HepG2 (cell line): ENCODE results near the gene ZNF12. TPM values are rescaled to one million over a fixed set of nuclear protein-coding genes. Genes with fewer than 3 reads are reported as not detected.

Experiments
- ATAC-seq: fragments of 200-7000 bp; cut with Tn5 transposase; 3 replicates; pipeline ENCODE4 v1.9.1; 2020; ENCODE audit warnings: mild to moderate bottlenecking, moderate library complexity
- BruUV-seq: library from RNA; stranded (reverse); fragments of 400-500 nt; replicated peaks from 2 replicates; lab custom pipeline; 2021; lab: Mats Ljungman, UMichigan
- CTCF ChIA-PET: fragments of 300-600 bp; formaldehyde crosslinking; extraction: SDS; loops from one replicate; lab custom pipeline; 2021; ENCODE audit warnings: low total read pairs, inconsistent platforms, low intra/inter-chr PET ratio; lab: Yijun Ruan, JAX
- POLR2A ChIA-PET: fragments of 350-600 bp; sonication (Branson Sonifier 250); formaldehyde crosslinking; loops from one replicate; lab custom pipeline; 2020; ENCODE audit warnings: antibody characterized with exemption, inconsistent platforms; lab: Yijun Ruan, JAX
- DNase-seq: peaks from one replicate; pipeline ENCODE4 v3.0.0-alpha.2; 2015; ENCODE audit warnings: low spot score
- FAIRE-seq: peaks from 3 replicates; lab custom pipeline; 2011; peaks lifted over from hg19 to GRCh38; lab: Jason Lieb, UNC
- H2AFZ ChIP-seq: one replicate; pipeline ENCODE4 v1.6.1; 2011; ENCODE audit warnings: low read length, inconsistent platforms
- H3K27ac ChIP-seq: fragments of 300-600 bp; 3 replicates; pipeline ENCODE4 v1.8.0; 2011; ENCODE audit warnings: mixed run types, mild to moderate bottlenecking, mixed read lengths, low read length, inconsistent platforms; ENCODE audit not compliant: insufficient read depth; ENCODE audit errors: extremely low read length
- H3K27me3 ChIP-seq, 2 experiments: fragments of 200-600 bp in 1 of 2; 2 replicates in 1 of 2; 3 replicates in 1 of 2; pipeline versions ENCODE4 v1.6.0 to v1.8.0; 2011; ENCODE audit warnings: low read length in 2 of 2, mild to moderate bottlenecking in 2 of 2, moderate library complexity in 2 of 2, inconsistent platforms in 1 of 2; ENCODE audit not compliant: insufficient read depth in 2 of 2, control insufficient read depth in 1 of 2
- H3K36me3 ChIP-seq, 2 experiments: fragments of 200-600 bp in 1 of 2; replicated peaks in 1 of 2; 2 replicates in 1 of 2; 3 replicates in 1 of 2; pipeline versions ENCODE4 v1.5.1 to v1.8.0; 2011; ENCODE audit warnings: low read length in 2 of 2, inconsistent platforms in 1 of 2; ENCODE audit not compliant: insufficient read depth in 2 of 2, control insufficient read depth in 1 of 2
- H3K4me1 ChIP-seq: 2 replicates; pipeline ENCODE4 v1.5.1; 2012; ENCODE audit warnings: low read length, inconsistent platforms; ENCODE audit not compliant: insufficient read depth
- H3K4me2 ChIP-seq: 2 replicates; pipeline ENCODE4 v1.6.0; 2011; ENCODE audit warnings: low read depth, low read length, inconsistent platforms
- H3K4me3 ChIP-seq, 3 experiments: fragments of 200-600 bp in 1 of 3; sonication (generic), shearing (Covaris generic) in 1 of 3; replicated peaks in 1 of 3; 2 replicates each; pipeline ENCODE4 v1.5.1; 2011 to 2016; ENCODE audit warnings: low read length in 3 of 3, inconsistent platforms in 2 of 3, low read depth in 2 of 3, mild to moderate bottlenecking in 2 of 3, control low read depth in 1 of 3, mixed read lengths in 1 of 3; ENCODE audit not compliant: insufficient read depth in 1 of 3
- H3K79me2 ChIP-seq: one replicate; pipeline ENCODE4 v1.6.1; 2011; ENCODE audit warnings: low read length, inconsistent platforms; ENCODE audit not compliant: insufficient read depth
- H3K9ac ChIP-seq: 2 replicates; pipeline ENCODE4 v1.6.0; 2011; ENCODE audit warnings: mild to moderate bottlenecking, low read depth, low read length, inconsistent platforms; ENCODE audit not compliant: insufficient read depth
- H3K9me3 ChIP-seq: 2 replicates; pipeline ENCODE4 v1.5.1; 2012; ENCODE audit warnings: mild to moderate bottlenecking, low read length
- H4K20me1 ChIP-seq: 2 replicates; pipeline ENCODE4 v1.6.0; 2011; ENCODE audit warnings: inconsistent platforms, mild to moderate bottlenecking, low read length, moderate library complexity; ENCODE audit not compliant: insufficient read depth
- HDAC2 ChIP-seq: sonication (generic); formaldehyde crosslinking; IDR thresholded peaks from 2 replicates; pipeline ENCODE4 v1.4.0; 2020; ENCODE audit warnings: missing genetic modification reagents
- NR2F2 ChIP-seq: IDR thresholded peaks from 2 replicates; pipeline ENCODE4 v1.6.1; 2012; ENCODE audit warnings: low read depth, inconsistent platforms, borderline replicate concordance
- SP5 ChIP-seq: IDR thresholded peaks from 2 replicates; pipeline ENCODE4 v1.6.1; 2016; ENCODE audit warnings: low read depth, borderline replicate concordance
- ZNF317 ChIP-seq: sonication (generic); formaldehyde crosslinking; IDR thresholded peaks from 2 replicates; pipeline ENCODE4 v1.5.0; 2020; ENCODE audit warnings: mild to moderate bottlenecking, missing genetic modification reagents
- ZNF451 ChIP-seq: sonication (generic); formaldehyde crosslinking; IDR thresholded peaks from 2 replicates; pipeline ENCODE4 v1.5.0; 2020; ENCODE audit warnings: mild to moderate bottlenecking, missing genetic modification reagents
- ZNF547 ChIP-seq: sonication (generic); formaldehyde crosslinking; IDR thresholded peaks from 2 replicates; pipeline ENCODE4 v1.5.1; 2020; ENCODE audit warnings: mild to moderate bottlenecking, missing genetic modification reagents
- WGBS: methylation state at CpG from one replicate; pipeline ENCODE4 v1.1.6; 2017; ENCODE audit warnings: low lambda C conversion rate; 5-methylcytosine and 5-hydroxymethylcytosine counted together
- in situ Hi-C: cut with HindIII; loops from 2 replicates; pipeline ENCODE4 v1.10.0; 2017; ENCODE audit warnings: low pct_unique_long_range_greater_than_20kb; ENCODE audit not compliant: extremely low pct_ligation_motif_present
- intact Hi-C: fragments of 100-400 bp; cut with micrococcal nuclease; formaldehyde crosslinking; loops from one replicate; pipeline ENCODE4 v1.10.0; 2022; ENCODE audit not compliant: unreplicated experiment
- polyA plus RNA-seq, 8 experiments: library from polyadenylated mRNA; depleted of rRNA in 3 of 8; stranded (reverse) in 7 of 8; unstranded in 1 of 8; fragments of >200 nt; fragmentation: Illumina TruSeq in 4 of 8; extraction: Trizol in 4 of 8; gene quantifications; 2 replicates each; pipeline versions ENCODE4 v1.2.1 to v1.2.3, GENCODE V29; 2011 to 2016; ENCODE audit warnings: low read depth in 4 of 8, missing spikeins in 1 of 8, mixed read lengths in 1 of 8; ENCODE audit not compliant: insufficient read depth in 1 of 8
- total RNA-seq, 5 experiments: library from RNA; depleted of rRNA; stranded (reverse); fragments of >200 nt; fragmentation: Illumina TruSeq; extraction: Trizol; gene quantifications; 2 replicates each; pipeline ENCODE4 v1.2.3, GENCODE V29; 2016; ENCODE audit warnings: low read depth in 1 of 5
- TF ChIP-seq, protein P1 (sequence below): sonication (generic); formaldehyde crosslinking; IDR thresholded peaks from 2 replicates; pipeline ENCODE4 v1.4.0; 2020; ENCODE audit warnings: missing genetic modification reagents, borderline replicate concordance

The ZNF12 gene
- total and polyA plus RNA-seq, 2 of the 13 experiments (the other 11 are each of a cell fraction or from before 2014, with no cell fraction given), result 21.4 to 22.8 TPM

DNA sequence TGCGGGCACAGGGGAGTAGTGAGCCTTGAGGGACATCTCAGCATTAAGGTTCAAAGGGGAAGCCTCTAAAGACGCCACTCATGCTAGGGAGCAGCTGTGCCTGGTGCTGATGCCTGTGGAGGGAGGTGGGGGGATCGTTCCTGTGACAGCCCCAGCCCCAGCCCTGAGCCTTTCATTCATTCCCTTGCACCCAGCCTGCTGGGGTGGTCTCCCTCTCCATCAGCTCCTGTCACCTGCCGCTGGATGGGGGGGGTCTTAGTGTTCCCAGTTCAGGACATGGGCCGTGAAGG, 58.0 kb downstream of the ZNF12 start:
- intact Hi-C loops, result no loop called here
- 94% methylated on average over 2 of the region's 5 CpGs for WGBS
- peaks cover 12 to 37% of the 10 kb centered on the region in 2 experiments; a peak in 4 of 5 replicates for H3K36me3 ChIP-seq
- H3K4me2 ChIP-seq, result no peak overlapping the region
- ATAC-seq (no peak), DNase-seq (no peak), FAIRE-seq (no peak)
- H3K79me2 ChIP-seq, result no peaks in the 10 kb centered on the region
- BruUV-seq, result no TSS peak
- POLR2A ChIA-PET, result no interaction called here
- in situ Hi-C loops, result no loop called here
- H3K27me3 ChIP-seq, result no peaks in the 10 kb centered on the region
- no peaks in the 10 kb centered on the region for H3K4me1 ChIP-seq
- CTCF ChIA-PET, result no interaction called here
- H2AFZ ChIP-seq, result no peak overlapping the region
- TF ChIP-seq ZNF547 (CRISPR knock-in tag), result no peak
- TF ChIP-seq ZNF451 (CRISPR knock-in tag), result no peak
- no peak for TF ChIP-seq NR2F2
- TF ChIP-seq, protein P1, sequence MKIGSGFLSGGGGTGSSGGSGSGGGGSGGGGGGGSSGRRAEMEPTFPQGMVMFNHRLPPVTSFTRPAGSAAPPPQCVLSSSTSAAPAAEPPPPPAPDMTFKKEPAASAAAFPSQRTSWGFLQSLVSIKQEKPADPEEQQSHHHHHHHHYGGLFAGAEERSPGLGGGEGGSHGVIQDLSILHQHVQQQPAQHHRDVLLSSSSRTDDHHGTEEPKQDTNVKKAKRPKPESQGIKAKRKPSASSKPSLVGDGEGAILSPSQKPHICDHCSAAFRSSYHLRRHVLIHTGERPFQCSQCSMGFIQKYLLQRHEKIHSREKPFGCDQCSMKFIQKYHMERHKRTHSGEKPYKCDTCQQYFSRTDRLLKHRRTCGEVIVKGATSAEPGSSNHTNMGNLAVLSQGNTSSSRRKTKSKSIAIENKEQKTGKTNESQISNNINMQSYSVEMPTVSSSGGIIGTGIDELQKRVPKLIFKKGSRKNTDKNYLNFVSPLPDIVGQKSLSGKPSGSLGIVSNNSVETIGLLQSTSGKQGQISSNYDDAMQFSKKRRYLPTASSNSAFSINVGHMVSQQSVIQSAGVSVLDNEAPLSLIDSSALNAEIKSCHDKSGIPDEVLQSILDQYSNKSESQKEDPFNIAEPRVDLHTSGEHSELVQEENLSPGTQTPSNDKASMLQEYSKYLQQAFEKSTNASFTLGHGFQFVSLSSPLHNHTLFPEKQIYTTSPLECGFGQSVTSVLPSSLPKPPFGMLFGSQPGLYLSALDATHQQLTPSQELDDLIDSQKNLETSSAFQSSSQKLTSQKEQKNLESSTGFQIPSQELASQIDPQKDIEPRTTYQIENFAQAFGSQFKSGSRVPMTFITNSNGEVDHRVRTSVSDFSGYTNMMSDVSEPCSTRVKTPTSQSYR (CRISPR knock-in tag), result no peak
- no peak for TF ChIP-seq HDAC2 (CRISPR knock-in tag)
- TF ChIP-seq ZNF317 (CRISPR knock-in tag), result no peak
- no peak for TF ChIP-seq SP5 (CRISPR knock-in tag)
- no peak overlapping the region for H3K27ac ChIP-seq
- no peaks in the 10 kb centered on the region for H4K20me1 ChIP-seq
- H3K9ac ChIP-seq, result no peak overlapping the region
- no peak overlapping the region for H3K4me3 ChIP-seq
- no peaks in the 10 kb centered on the region for H3K9me3 ChIP-seq
